Measurements from ENCODE around the gene GP5. TPM values are rescaled to one million over a fixed set of nuclear protein-coding genes. Genes with fewer than 3 reads are reported as not detected.

GP5 gene
- polyA plus RNA-seq, 2 of the 4 experiments (the other 2 are of a cell fraction) = not detected

DNA sequence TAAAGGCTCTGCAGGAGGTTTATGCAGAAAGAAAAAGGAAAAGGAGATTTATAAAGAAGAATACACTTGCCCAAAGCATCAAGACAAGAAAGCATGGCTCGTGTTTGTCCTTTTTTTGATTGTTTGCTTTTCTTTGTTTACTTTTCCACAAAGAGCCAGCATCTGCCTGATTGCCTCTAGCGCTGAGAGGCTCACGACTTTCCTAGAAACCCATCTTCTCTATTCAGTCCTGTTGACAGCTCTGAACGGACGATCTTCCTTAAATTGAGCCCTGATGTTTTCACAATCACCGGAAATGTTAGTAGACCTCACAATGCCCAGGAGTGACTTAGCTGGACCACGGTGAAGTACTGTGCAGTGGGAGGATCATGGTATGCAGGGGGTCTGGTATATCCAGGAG, 12.4 kb downstream of the GP5 start:
- CTCF ChIA-PET = interaction anchor here (0.9 to 2.5 kb wide), 2 partner anchors 43 kb away, joined by 4 to 9 read pairs; no protein-coding TSS in a partner anchor
- Histone ChIP-seq H3K27ac (no peak overlapping the region), H3K9me3 (peaks cover 14% of the 10 kb centered on the region; the same call in 1 of the 3 replicates), H3K4me3 (no peak overlapping the region), H3K4me2 (peak overlapping the region; percentile 25; the same call in 1 of the 3 replicates), H3K4me1 (peaks cover 7% of the 10 kb centered on the region; the same call in 1 of the 3 replicates)
- WGBS (ENCODE audit: missing lambda C conversion rate) = 11% methylated on average over 7 of the region's 7 CpGs
- FAIRE-seq (no peak), DNase-seq (ENCODE audit: low read depth in 1 of 2, low spot score in 1 of 2) (no peak), ATAC-seq (no peak; a peak in 1 of 6 replicates)
- POLR2A ChIA-PET = no interaction called here
- no peak for TF ChIP-seq ESRRA (IDR thresholded peaks at IDR 0.05; ENCODE audit: borderline replicate concordance, low read length)
- TF ChIP-seq ZC3H11A (IDR thresholded peaks at IDR 0.05) = no peak
- no peak for TF ChIP-seq HMGXB4 (CRISPR knock-in tag; IDR thresholded peaks at IDR 0.05; ENCODE audit: borderline replicate concordance)
- no peak for TF ChIP-seq JUN (IDR thresholded peaks at IDR 0.05)
- TF ChIP-seq KDM5A (IDR thresholded peaks at IDR 0.05) = no peak
- TF ChIP-seq FOXS1 (CRISPR knock-in tag; IDR thresholded peaks at IDR 0.05) = no peak
- TF ChIP-seq RNF2 (IDR thresholded peaks at IDR 0.05; ENCODE audit: borderline replicate concordance, low read depth) = no peak
- TF ChIP-seq SREBF2 (IDR thresholded peaks at IDR 0.05) = no peak
- TF ChIP-seq FOSL2 (IDR thresholded peaks at IDR 0.05) = no peak
- no peak for TF ChIP-seq FOSL2 (CRISPR knock-in tag; IDR thresholded peaks at IDR 0.05)
- no peak for TF ChIP-seq KDM1A (IDR thresholded peaks at IDR 0.05; ENCODE audit: low read depth)
- no peak for TF ChIP-seq ZFP36 (IDR thresholded peaks at IDR 0.05; ENCODE audit: borderline replicate concordance, partially characterized antibody)
- no peak for TF ChIP-seq GATA3 (IDR thresholded peaks at IDR 0.05; ENCODE audit: borderline replicate concordance)
- no peak for TF ChIP-seq CBX8 (IDR thresholded peaks at IDR 0.05)
- TF ChIP-seq HOXA7 (CRISPR knock-in tag; IDR thresholded peaks at IDR 0.05) = no peak
- no peak for TF ChIP-seq MAZ (IDR thresholded peaks at IDR 0.05; ENCODE audit: borderline replicate concordance, low read depth, low read length)
- TF ChIP-seq, protein P1, sequence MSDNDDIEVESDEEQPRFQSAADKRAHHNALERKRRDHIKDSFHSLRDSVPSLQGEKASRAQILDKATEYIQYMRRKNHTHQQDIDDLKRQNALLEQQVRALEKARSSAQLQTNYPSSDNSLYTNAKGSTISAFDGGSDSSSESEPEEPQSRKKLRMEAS (IDR thresholded peaks at IDR 0.05) = no peak
- TF ChIP-seq CHD4 (IDR thresholded peaks at IDR 0.05; ENCODE audit: borderline replicate concordance) = no peak
- TF ChIP-seq, protein P2, sequence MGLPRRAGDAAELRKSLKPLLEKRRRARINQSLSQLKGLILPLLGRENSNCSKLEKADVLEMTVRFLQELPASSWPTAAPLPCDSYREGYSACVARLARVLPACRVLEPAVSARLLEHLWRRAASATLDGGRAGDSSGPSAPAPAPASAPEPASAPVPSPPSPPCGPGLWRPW (IDR thresholded peaks at IDR 0.05) = no peak
- TF ChIP-seq EHF (CRISPR knock-in tag; IDR thresholded peaks at IDR 0.05) = no peak

DNA sequence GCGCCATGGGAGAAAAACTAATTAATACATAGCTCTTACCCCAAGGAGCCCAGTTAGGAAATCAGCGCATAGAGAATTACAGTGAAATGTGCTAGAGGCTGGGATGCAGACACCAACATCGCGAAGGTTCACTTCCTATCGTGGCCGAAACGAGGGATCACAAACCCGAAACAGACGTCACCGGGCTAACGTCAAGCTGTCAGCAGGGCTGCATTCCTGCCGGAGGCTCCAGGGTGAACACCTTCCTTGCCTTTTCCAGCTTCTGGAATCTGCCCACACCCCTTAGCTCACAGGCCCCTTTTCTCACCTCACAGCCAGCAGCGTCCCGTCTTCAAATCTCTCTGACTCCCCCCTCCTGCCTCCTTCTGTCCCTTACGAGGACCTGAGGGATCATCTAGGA, 13.0 kb downstream of the GP5 start:
- FAIRE-seq (no peak), DNase-seq (ENCODE audit: low read depth in 1 of 2, low spot score in 1 of 2) (no peak), ATAC-seq (no peak)
- Histone ChIP-seq H3K4me3 (no peak overlapping the region), H3K4me1 (peaks cover 7% of the 10 kb centered on the region; the same call in 1 of the 3 replicates), H3K27ac (no peak overlapping the region), H3K9me3 (peaks cover 8% of the 10 kb centered on the region; the same call in 1 of the 3 replicates), H3K4me2 (no peak overlapping the region)
- CTCF ChIA-PET = interaction anchor here (0.9 kb wide), 1 partner anchor 42 kb away, joined by 4 read pairs; no protein-coding TSS in a partner anchor
- 92% methylated on average over 15 of the region's 15 CpGs for WGBS (ENCODE audit: missing lambda C conversion rate)
- no peak for TF ChIP-seq ZC3H11A (IDR thresholded peaks at IDR 0.05)
- no peak for TF ChIP-seq TP53 (CRISPR knock-in tag; IDR thresholded peaks at IDR 0.05)
- TF ChIP-seq HEYL (CRISPR knock-in tag; IDR thresholded peaks at IDR 0.05) = no peak
- POLR2A ChIA-PET = no interaction called here

GRCh38 chr3:194384569-194385001, 14.5 kb downstream of the GP5 start:
- Histone ChIP-seq H3K9me3 (no peaks in the 10 kb centered on the region), H3K4me1 (peaks cover 7% of the 10 kb centered on the region; the same call in 1 of the 3 replicates), H3K4me3 (no peak overlapping the region), H3K4me2 (no peak overlapping the region), H3K27ac (no peak overlapping the region)
- ATAC-seq = no peak
- CTCF ChIA-PET = no interaction called here
- 83% methylated on average over 6 of the region's 12 CpGs for WGBS (ENCODE audit: missing lambda C conversion rate)
- POLR2A ChIA-PET = no interaction called here
- TF ChIP-seq CBX8 (IDR thresholded peaks at IDR 0.05) (no peak), KDM1A (IDR thresholded peaks at IDR 0.05; ENCODE audit: low read depth) (no peak), HOXB13 (CRISPR knock-in tag; IDR thresholded peaks at IDR 0.05; ENCODE audit: low read depth) (no peak), EHMT2 (IDR thresholded peaks at IDR 0.05; ENCODE audit: low read depth) (no peak), SREBF2 (IDR thresholded peaks at IDR 0.05) (no peak), ZSCAN20 (CRISPR knock-in tag; IDR thresholded peaks at IDR 0.05) (no peak), POLR2AphosphoS2 (conservative IDR thresholded peaks at IDR 0.05; ENCODE audit: low read length) (no peak), BCL3 (IDR thresholded peaks at IDR 0.05) (no peak)
- TF ChIP-seq, protein P2 (IDR thresholded peaks at IDR 0.05) = no peak
- TF ChIP-seq, protein P1 (IDR thresholded peaks at IDR 0.05) = no peak
- no peak for FAIRE-seq
- DNase-seq (ENCODE audit: low read depth in 1 of 2, low spot score in 1 of 2) = no peak

Measured in A549 (cell line).